Smooth muscle cell (in vitro differentiated cells): ENCODE measurements around the gene HOXA4. TPM values are rescaled to one million over a fixed set of nuclear protein-coding genes. Genes with fewer than 3 reads are reported as not detected.

Source experiments
- DNase-seq: peaks from one replicate; lab custom pipeline; 2025; ENCODE audit not compliant: unreplicated experiment; lab: John Stamatoyannopoulos, UW
- H2AFZ ChIP-seq: fragments of 200-600 bp; sonication (generic); 2 replicates; pipeline ENCODE4 v1.6.0; 2016; ENCODE audit warnings: antibody characterized with exemption, low read depth, mild to moderate bottlenecking
- H3F3A ChIP-seq: fragments of 200-600 bp; sonication (generic); 2 replicates; pipeline ENCODE4 v1.6.0; 2017; ENCODE audit warnings: antibody characterized with exemption, low read depth
- H3K27ac ChIP-seq: fragments of 200-600 bp; sonication (generic); 2 replicates; pipeline ENCODE4 v1.5.1; 2016; ENCODE audit warnings: low read depth, mild to moderate bottlenecking
- H3K27me3 ChIP-seq: fragments of 200-600 bp; sonication (generic); 2 replicates; pipeline ENCODE4 v1.6.1; 2016; ENCODE audit warnings: low read depth, mild to moderate bottlenecking
- H3K36me3 ChIP-seq: fragments of 200-600 bp; sonication (generic); 2 replicates; pipeline ENCODE4 v1.5.1; 2016; ENCODE audit warnings: low read depth
- H3K4me1 ChIP-seq: fragments of 200-600 bp; sonication (generic); 2 replicates; pipeline ENCODE4 v1.5.1; 2016; ENCODE audit warnings: low read depth
- H3K4me2 ChIP-seq: fragments of 200-600 bp; sonication (generic); 2 replicates; pipeline ENCODE4 v1.6.0; 2016; ENCODE audit warnings: mild to moderate bottlenecking
- H3K4me3 ChIP-seq: fragments of 200-600 bp; sonication (generic); 2 replicates; pipeline ENCODE4 v1.5.1; 2016; ENCODE audit warnings: mild to moderate bottlenecking
- H3K79me2 ChIP-seq: fragments of 200-600 bp; sonication (generic); 2 replicates; pipeline ENCODE4 v1.6.0; 2016; ENCODE audit warnings: low read depth, mild to moderate bottlenecking
- H3K9ac ChIP-seq: fragments of 200-600 bp; sonication (generic); 2 replicates; pipeline ENCODE4 v1.6.0; 2016; ENCODE audit warnings: low read depth
- H3K9me3 ChIP-seq: fragments of 200-600 bp; sonication (generic); replicated peaks from 2 replicates; pipeline ENCODE4 v1.5.1; 2016; ENCODE audit warnings: low read depth
- H4K20me1 ChIP-seq: fragments of 200-600 bp; sonication (generic); 2 replicates; pipeline ENCODE4 v1.6.0; 2016; ENCODE audit warnings: low read depth
- CTCF ChIP-seq: fragments of 200-600 bp; sonication (generic); IDR thresholded peaks from 2 replicates; pipeline ENCODE4 v1.5.1; 2017; ENCODE audit warnings: borderline replicate concordance, mild to moderate bottlenecking, antibody characterized with exemption; ENCODE audit not compliant: insufficient read depth, poor library complexity, severe bottlenecking
- WGBS: methylation state at CpG from one replicate; pipeline ENCODE4 v1.1.7; 2016; ENCODE audit warnings: low lambda C conversion rate; 5-methylcytosine and 5-hydroxymethylcytosine counted together
- polyA plus RNA-seq: library from polyadenylated mRNA; unstranded; fragments of >200 nt; fragmentation: Nextera tagmentation; extraction: Ambion mirVana; gene quantifications from 2 replicates; pipeline ENCODE4 v1.2.1, GENCODE V29; 2016
- total RNA-seq: library from RNA; depleted of rRNA; stranded (reverse); fragments of >200 nt; gene quantifications from 2 replicates; pipeline ENCODE4 v1.2.3, GENCODE V29; 2014

Gene HOXA4
- total and polyA plus RNA-seq, 2 experiments from 2014 or later, result 0.22 TPM; not detected in 1

DNA sequence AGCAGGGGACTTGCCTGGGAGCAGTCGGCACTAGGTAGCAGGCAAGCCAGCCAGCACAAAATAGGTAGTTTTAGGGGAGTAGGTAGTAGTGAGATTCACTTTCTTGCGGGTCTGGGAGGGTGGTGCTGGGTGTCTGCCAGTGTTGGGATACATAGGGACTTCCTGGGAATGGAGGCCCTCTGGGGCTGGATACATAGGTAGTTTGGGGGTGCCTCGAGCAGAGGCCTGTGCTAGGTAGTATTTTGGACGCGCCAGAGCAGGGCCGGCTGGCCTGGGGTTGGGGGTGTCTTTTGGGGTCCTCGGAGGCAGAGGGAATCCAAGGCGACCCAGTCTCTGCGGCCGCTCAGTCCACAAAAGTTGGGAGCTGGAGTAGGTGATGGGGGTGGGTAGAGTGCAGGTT is 23.8 kb upstream of the HOXA4 start:
- Histone ChIP-seq H3F3A (no peaks in the 10 kb centered on the region), H4K20me1 (no peaks in the 10 kb centered on the region), H3K9ac (no peak overlapping the region), H2AFZ (no peak overlapping the region), H3K4me3 (no peak overlapping the region), H3K4me2 (peak overlapping the region; percentile 91), H3K27ac (no peak overlapping the region), H3K27me3 (peaks cover 99% of the 10 kb centered on the region), H3K9me3 (no peaks in the 10 kb centered on the region), H3K79me2 (no peaks in the 10 kb centered on the region), H3K4me1 (no peaks in the 10 kb centered on the region), H3K36me3 (no peaks in the 10 kb centered on the region)
- no peak for DNase-seq
- no peak for TF ChIP-seq CTCF
- WGBS, result 70% methylated on average over 9 of the region's 10 CpGs

- H4K20me1 ChIP-seq, result no peaks in the 10 kb centered on the region
- no peak overlapping the region for H3K27ac ChIP-seq
- no peak overlapping the region for H3K9ac ChIP-seq
- no peak for TF ChIP-seq CTCF
- 77% methylated on average over 3 of the region's 3 CpGs for WGBS
- H3K79me2 ChIP-seq, result no peaks in the 10 kb centered on the region
- no peak overlapping the region for H3K4me3 ChIP-seq
- H3K27me3 ChIP-seq, result peaks cover 99% of the 10 kb centered on the region
- DNase-seq, result no peak
- no peak overlapping the region for H3K4me2 ChIP-seq
- no peaks in the 10 kb centered on the region for H3K36me3 ChIP-seq
- H3F3A ChIP-seq, result no peaks in the 10 kb centered on the region
- no peaks in the 10 kb centered on the region for H3K9me3 ChIP-seq
- H2AFZ ChIP-seq, result no peak overlapping the region
- H3K4me1 ChIP-seq, result no peaks in the 10 kb centered on the region
These were observed 23.0 kb upstream of the HOXA4 start for GRCh38 chr7:27153526-27153925.

- Histone ChIP-seq H4K20me1 (no peaks in the 10 kb centered on the region), H3K9ac (no peak overlapping the region), H3K4me1 (no peaks in the 10 kb centered on the region), H3K79me2 (no peaks in the 10 kb centered on the region), H3K27me3 (peaks cover 99% of the 10 kb centered on the region), H2AFZ (no peak overlapping the region), H3F3A (no peaks in the 10 kb centered on the region), H3K4me2 (peak overlapping the region; percentile 82), H3K27ac (no peak overlapping the region), H3K9me3 (no peaks in the 10 kb centered on the region), H3K36me3 (no peaks in the 10 kb centered on the region), H3K4me3 (peak overlapping the region; percentile 40)
- DNase-seq, result no peak
- TF ChIP-seq CTCF, result no peak
- 36% methylated on average over 16 of the region's 22 CpGs for WGBS
These were observed 22.4 kb upstream of the HOXA4 start for GRCh38 chr7:27152816-27153442.
